Ishikawa (cell line): Measurements from ENCODE around the gene NUAK2.

Source experiments
- CEBPB ChIP-seq: IDR thresholded peaks from 2 replicates; pipeline ENCODE4 v1.6.1; 2012
- CREB1 ChIP-seq: IDR thresholded peaks from 2 replicates; pipeline ENCODE4 v1.6.1; 2012; ENCODE audit warnings: low read depth
- EGR1 ChIP-seq: IDR thresholded peaks from 2 replicates; pipeline ENCODE4 v1.6.1; 2012
- EP300 ChIP-seq: IDR thresholded peaks from 2 replicates; pipeline ENCODE4 v1.6.1; 2012; ENCODE audit warnings: borderline replicate concordance
- FOXM1 ChIP-seq: IDR thresholded peaks from 2 replicates; pipeline ENCODE4 v1.6.1; 2012; ENCODE audit warnings: low read depth, borderline replicate concordance
- MAX ChIP-seq: IDR thresholded peaks from 2 replicates; pipeline ENCODE4 v1.6.1; 2012
- NFIC ChIP-seq: IDR thresholded peaks from 2 replicates; pipeline ENCODE4 v1.6.1; 2012
- RAD21 ChIP-seq: IDR thresholded peaks from 2 replicates; pipeline ENCODE4 v1.6.1; 2012; ENCODE audit warnings: low read depth
- REST ChIP-seq: IDR thresholded peaks from 2 replicates; pipeline ENCODE4 v1.6.1; 2012; ENCODE audit warnings: low read depth, mild to moderate bottlenecking
- TAF1 ChIP-seq: IDR thresholded peaks from 2 replicates; pipeline ENCODE4 v1.6.1; 2012; ENCODE audit warnings: low read depth, mild to moderate bottlenecking
- TCF12 ChIP-seq: IDR thresholded peaks from 2 replicates; pipeline ENCODE4 v1.6.1; 2012; ENCODE audit warnings: low read depth
- TEAD4 ChIP-seq: IDR thresholded peaks from 2 replicates; pipeline ENCODE4 v1.6.1; 2012
- YY1 ChIP-seq: IDR thresholded peaks from 2 replicates; pipeline ENCODE4 v1.6.1; 2012; ENCODE audit warnings: low read depth
- ZBTB7A ChIP-seq: IDR thresholded peaks from 2 replicates; pipeline ENCODE4 v1.6.1; 2012; ENCODE audit warnings: low read depth
- TF ChIP-seq, protein P1 (sequence below): IDR thresholded peaks from 2 replicates; pipeline ENCODE4 v1.6.1; 2012

Gene NUAK2

GRCh38 chr1:205329719-205330118 lies 8.2 kb upstream of the NUAK2 start:
- TF ChIP-seq ZBTB7A (no peak), FOXM1 (no peak), REST (no peak), MAX (no peak; the same call in 1 of the 2 replicates), CEBPB (no peak), RAD21 (no peak), YY1 (no peak), TEAD4 (no peak), NFIC (no peak), EGR1 (no peak), CREB1 (no peak), EP300 (no peak), TCF12 (no peak)

DNA sequence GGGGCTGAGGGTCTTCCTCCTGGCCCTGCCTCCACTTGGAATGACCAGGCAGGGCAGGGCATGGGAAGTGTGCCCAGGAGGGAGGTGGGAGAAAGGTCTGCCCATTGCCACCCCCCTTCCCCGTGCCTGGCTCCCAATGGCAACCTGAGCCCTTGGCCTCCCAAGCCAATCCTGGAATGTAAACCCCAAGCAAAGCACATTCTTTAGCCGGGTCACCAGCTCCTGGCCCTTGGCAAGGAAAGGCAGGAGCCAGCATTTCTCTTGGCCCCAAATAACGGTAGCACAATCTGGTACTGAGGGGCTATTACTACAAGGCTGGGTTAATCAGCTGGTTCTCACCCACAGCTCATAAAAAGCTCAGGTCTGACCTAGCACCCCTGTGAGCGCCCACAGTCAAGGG lies 6.9 kb upstream of the NUAK2 start:
- TF ChIP-seq EP300 (peak; percentile 62; the same call in 1 of the 2 replicates), NFIC (peak; percentile 58), MAX (no peak), TCF12 (peak; percentile 66; the same call in 1 of the 2 replicates), CEBPB (no peak), TEAD4 (peak; percentile 80)

DNA sequence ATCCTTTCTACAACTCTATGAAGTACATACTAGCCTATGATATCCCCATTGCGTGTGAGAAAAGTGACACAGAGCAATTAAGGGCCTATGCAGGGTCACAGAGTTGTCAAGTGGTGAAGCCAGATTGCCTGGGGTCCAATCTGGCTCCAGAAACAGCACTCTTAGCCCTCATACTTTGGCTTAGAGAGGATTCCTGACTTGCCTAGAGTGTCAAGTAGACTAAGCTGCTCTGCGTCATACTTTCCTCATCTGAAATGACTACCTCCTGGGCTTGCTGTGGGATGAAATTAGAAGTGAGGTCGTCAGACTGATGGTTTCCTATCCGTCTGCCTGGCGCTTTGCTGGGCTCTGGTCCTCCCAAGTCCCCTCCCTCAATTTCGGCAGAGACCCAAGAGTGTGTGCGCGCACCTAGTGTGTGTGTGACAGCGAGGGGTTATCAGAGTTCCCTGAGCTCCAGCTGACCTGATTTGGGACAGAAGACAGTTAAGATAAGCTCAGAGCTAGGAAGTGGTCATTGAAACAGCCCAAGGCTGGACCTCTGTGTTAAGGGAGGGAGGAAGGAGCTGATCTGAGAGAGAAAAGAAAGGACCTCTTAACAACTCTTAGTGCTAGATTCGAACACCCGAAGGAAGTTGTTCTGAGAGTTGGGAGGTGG lies 5.4 kb upstream of the NUAK2 start:
- TF ChIP-seq MAX (no peak), NFIC (no peak), RAD21 (no peak), YY1 (no peak), TAF1 (no peak), CREB1 (no peak), TEAD4 (no peak), CEBPB (no peak), ZBTB7A (no peak), TCF12 (no peak), FOXM1 (no peak), EGR1 (no peak)
- TF ChIP-seq, protein P1, sequence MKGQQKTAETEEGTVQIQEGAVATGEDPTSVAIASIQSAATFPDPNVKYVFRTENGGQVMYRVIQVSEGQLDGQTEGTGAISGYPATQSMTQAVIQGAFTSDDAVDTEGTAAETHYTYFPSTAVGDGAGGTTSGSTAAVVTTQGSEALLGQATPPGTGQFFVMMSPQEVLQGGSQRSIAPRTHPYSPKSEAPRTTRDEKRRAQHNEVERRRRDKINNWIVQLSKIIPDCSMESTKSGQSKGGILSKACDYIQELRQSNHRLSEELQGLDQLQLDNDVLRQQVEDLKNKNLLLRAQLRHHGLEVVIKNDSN = no peak

DNA sequence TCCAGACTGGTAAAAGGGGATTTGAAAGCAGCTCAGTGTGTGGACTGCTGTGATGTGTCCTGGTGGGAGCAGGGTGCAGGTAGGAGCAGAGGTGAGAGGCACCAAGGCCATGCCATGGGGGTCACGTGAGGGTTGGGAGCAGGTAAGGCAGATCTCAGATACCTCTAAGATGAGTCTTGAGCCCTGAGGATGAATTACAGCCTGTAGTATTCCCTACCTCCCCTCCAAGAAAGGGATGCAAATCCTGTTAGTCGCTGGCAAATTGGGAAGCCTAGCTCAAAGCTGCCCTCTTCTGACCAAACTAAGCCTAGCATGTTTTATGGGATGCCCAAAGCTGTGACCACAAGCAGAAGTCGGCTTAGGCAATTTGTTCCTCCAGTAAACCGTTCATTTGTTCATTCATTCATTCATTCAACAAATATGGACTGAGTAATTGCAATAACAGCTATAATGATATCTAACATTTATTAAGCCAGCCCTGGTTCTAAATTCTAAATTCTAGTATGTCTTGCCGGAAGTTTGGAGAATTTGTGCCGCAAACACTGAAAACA lies 3.9 kb upstream of the NUAK2 start:
- TF ChIP-seq YY1 (no peak), RAD21 (peak; percentile 99)
- TF ChIP-seq, protein P1 = peak; percentile 79

DNA sequence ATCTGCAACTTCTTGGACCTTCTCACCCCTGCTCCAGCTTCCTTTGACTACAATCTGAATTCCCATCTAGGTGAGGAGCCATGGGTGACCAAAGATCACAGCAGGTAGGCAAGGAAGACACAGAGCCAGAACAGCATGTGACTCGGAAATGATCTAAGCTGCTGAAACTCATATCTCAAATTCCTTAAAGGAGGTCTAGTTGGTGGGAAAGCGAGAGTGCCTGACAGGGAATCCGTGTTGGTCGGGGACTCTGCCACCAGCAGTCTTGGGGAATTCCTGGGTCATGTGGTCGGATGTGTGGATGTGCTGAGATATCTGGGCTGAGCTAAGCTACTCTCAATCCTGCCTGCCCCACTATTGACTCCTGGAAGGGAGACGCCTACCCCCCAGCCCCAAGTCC lies 3.2 kb upstream of the NUAK2 start:
- TF ChIP-seq FOXM1 (peak; percentile 22; the same call in 1 of the 2 replicates), MAX (no peak), CEBPB (no peak), TEAD4 (peak; percentile 73), REST (no peak), CREB1 (no peak), NFIC (peak; percentile 64), EGR1 (no peak), YY1 (no peak), ZBTB7A (no peak), EP300 (peak; percentile 81; the same call in 1 of the 2 replicates), RAD21 (no peak), TCF12 (peak; percentile 83), TAF1 (no peak)
- TF ChIP-seq, protein P1 = peak; percentile 77
